Suprapubic skin (tissue), 3 donors: ENCODE data around the gene MTF2.

Experiments used
- CTCF ChIP-seq, 2 donors: fragments of 200-600 bp in 1 of 2; fragments of 450-650 bp in 1 of 2; sonication (generic) in 1 of 2; IDR thresholded peaks; one replicate each; pipeline ENCODE4 v1.5.1; 2016 to 2019; ENCODE audit warnings: antibody characterized with exemption in 2 of 2, mild to moderate bottlenecking in 1 of 2, moderate library complexity in 1 of 2
- POLR2A ChIP-seq, 2 donors: fragments of 450-650 bp; IDR thresholded peaks; one replicate each; pipeline ENCODE4 v1.6.1; 2017; ENCODE audit warnings: antibody characterized with exemption in 2 of 2, mild to moderate bottlenecking in 2 of 2, moderate library complexity in 2 of 2

- no peak for TF ChIP-seq POLR2A (IDR thresholded peaks at IDR 0.05)
- no peak for TF ChIP-seq CTCF (IDR thresholded peaks at IDR 0.05)
Measured at GRCh38 chr1:93033029-93033428, 46.1 kb upstream of the MTF2 start.
